HEK293 (cell line): ENCODE measurements around the gene CDCA3.
"Not testable (repeated sequence)": the region's sequence is repeated elsewhere in the genome, so short reads cannot be mapped to it uniquely, and the experiment has no call there.

Experiments
- CTCF ChIP-seq: fragments of 450-650 bp; formaldehyde crosslinking; IDR thresholded peaks from 2 replicates; pipeline ENCODE4 v1.5.1; 2016; ENCODE audit warnings: missing biosample characterization, missing genetic modification characterization
- SALL2 ChIP-seq: fragments of 450-650 bp; formaldehyde crosslinking; IDR thresholded peaks from 2 replicates; pipeline ENCODE4 v1.5.0; 2017; ENCODE audit warnings: missing biosample characterization, mild to moderate bottlenecking, missing genetic modification characterization, borderline replicate concordance
- ZNF274 ChIP-seq, 2 experiments: fragments of 200-500 bp in 1 of 2; fragments of 450-650 bp in 1 of 2; sonication (Bioruptor generic) in 1 of 2; formaldehyde crosslinking in 1 of 2; IDR thresholded peaks; 2 replicates each; pipeline versions ENCODE4 v1.5.1 to v1.6.1; 2014 to 2016; ENCODE audit warnings: borderline replicate concordance in 1 of 2, inconsistent platforms in 1 of 2, low read length in 1 of 2, missing biosample characterization in 1 of 2, missing genetic modification characterization in 1 of 2
- ZNF549 ChIP-seq: fragments of 450-650 bp; IDR thresholded peaks from 2 replicates; pipeline ENCODE4 v1.5.1; 2018; ENCODE audit warnings: missing biosample characterization, missing genetic modification characterization, mild to moderate bottlenecking, inconsistent platforms, moderate library complexity

- not testable (repeated sequence) for TF ChIP-seq CTCF; ZNF549 (tag by site-specific recombination); ZNF274 (IDR thresholded peaks at IDR 0.05; ENCODE audit: low read length); ZNF274 (tag by site-specific recombination; IDR thresholded peaks at IDR 0.05; ENCODE audit: borderline replicate concordance); SALL2
Observed at GRCh38 chr12:6892683-6893082, 41.6 kb upstream of the CDCA3 start.
